Measurements from ENCODE around the gene CDCA4.

DNA sequence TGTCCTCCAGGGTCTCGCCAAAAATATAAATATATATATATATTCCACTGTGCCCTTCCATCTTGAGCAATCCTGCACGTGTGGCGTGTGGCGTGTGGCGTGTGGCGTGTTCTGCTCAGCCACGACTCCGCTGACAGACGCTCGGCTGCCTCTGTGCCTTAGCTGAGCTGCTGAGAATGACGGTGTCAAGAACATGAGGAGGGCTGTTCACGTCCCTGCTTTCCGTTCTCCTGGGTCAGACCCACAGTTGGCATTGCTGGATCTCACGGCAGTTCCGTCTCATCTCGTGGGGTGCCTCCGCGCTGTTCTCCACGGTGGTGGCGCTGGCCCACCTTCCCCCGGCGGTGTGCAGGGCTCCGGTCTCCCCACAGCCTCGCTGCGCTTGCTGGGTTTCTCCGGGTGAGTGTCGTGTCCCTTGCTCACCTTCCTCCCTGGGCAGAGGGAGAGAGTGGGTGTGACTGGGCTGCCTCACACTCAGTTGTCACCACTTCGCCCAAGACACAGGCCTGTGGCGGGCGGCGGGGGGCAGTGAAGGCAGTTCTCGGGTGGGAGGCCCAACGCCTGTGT is 34.9 kb upstream of the CDCA4 start:
- TF ChIP-seq, protein P1, sequence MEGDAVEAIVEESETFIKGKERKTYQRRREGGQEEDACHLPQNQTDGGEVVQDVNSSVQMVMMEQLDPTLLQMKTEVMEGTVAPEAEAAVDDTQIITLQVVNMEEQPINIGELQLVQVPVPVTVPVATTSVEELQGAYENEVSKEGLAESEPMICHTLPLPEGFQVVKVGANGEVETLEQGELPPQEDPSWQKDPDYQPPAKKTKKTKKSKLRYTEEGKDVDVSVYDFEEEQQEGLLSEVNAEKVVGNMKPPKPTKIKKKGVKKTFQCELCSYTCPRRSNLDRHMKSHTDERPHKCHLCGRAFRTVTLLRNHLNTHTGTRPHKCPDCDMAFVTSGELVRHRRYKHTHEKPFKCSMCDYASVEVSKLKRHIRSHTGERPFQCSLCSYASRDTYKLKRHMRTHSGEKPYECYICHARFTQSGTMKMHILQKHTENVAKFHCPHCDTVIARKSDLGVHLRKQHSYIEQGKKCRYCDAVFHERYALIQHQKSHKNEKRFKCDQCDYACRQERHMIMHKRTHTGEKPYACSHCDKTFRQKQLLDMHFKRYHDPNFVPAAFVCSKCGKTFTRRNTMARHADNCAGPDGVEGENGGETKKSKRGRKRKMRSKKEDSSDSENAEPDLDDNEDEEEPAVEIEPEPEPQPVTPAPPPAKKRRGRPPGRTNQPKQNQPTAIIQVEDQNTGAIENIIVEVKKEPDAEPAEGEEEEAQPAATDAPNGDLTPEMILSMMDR (conservative IDR thresholded peaks at IDR 0.05): no peak
- TF ChIP-seq EZH2 (IDR thresholded peaks at IDR 0.05; ENCODE audit: low read depth): no peak
